KMS-11 (cell line): ENCODE measurements around the gene HNF4A.
A peak's percentile ranks its signal among the peaks of the same experiment; 100 is the strongest.

Source experiments
- H2AFZ ChIP-seq: fragments of 200-600 bp; sonication (generic); 2 replicates; pipeline ENCODE4 v1.6.1; 2016; ENCODE audit warnings: antibody characterized with exemption, mixed run types, low read depth
- H3K27ac ChIP-seq: fragments of 200-600 bp; sonication (generic); 2 replicates; pipeline ENCODE4 v1.6.1; 2016; ENCODE audit warnings: mild to moderate bottlenecking, mixed run types
- H3K27me3 ChIP-seq: fragments of 200-600 bp; sonication (generic); 2 replicates; pipeline ENCODE4 v1.6.1; 2017; ENCODE audit warnings: mild to moderate bottlenecking, low read depth, mixed run types, moderate library complexity; ENCODE audit not compliant: insufficient read depth
- H3K36me3 ChIP-seq: fragments of 200-600 bp; sonication (generic); 2 replicates; pipeline ENCODE4 v1.6.1; 2017; ENCODE audit warnings: mild to moderate bottlenecking, mixed run types; ENCODE audit not compliant: insufficient read depth
- H3K4me1 ChIP-seq: fragments of 200-600 bp; sonication (generic); 2 replicates; pipeline ENCODE4 v1.6.1; 2016; ENCODE audit warnings: mild to moderate bottlenecking, low read depth, mixed run types; ENCODE audit not compliant: poor library complexity, severe bottlenecking
- H3K4me2 ChIP-seq: fragments of 200-600 bp; sonication (generic); 2 replicates; pipeline ENCODE4 v1.7.0; 2016; ENCODE audit warnings: mild to moderate bottlenecking, mixed run types
- H3K4me3 ChIP-seq: fragments of 200-600 bp; sonication (generic); IDR thresholded peaks from 2 replicates; pipeline ENCODE4 v1.6.1; 2017; ENCODE audit warnings: low read depth, low read length, mixed read lengths; ENCODE audit not compliant: insufficient read depth
- H3K79me2 ChIP-seq: fragments of 200-600 bp; sonication (generic); 2 replicates; pipeline ENCODE4 v1.6.1; 2016; ENCODE audit warnings: low read depth, mixed run types; ENCODE audit not compliant: insufficient read depth
- H3K9ac ChIP-seq: fragments of 200-600 bp; sonication (generic); 2 replicates; pipeline ENCODE4 v1.6.1; 2016; ENCODE audit warnings: mild to moderate bottlenecking, mixed run types
- H4K20me1 ChIP-seq: fragments of 200-600 bp; sonication (generic); 2 replicates; pipeline ENCODE4 v1.6.1; 2016; ENCODE audit warnings: mild to moderate bottlenecking, mixed run types; ENCODE audit not compliant: insufficient read depth
- TF ChIP-seq, protein P1 (sequence below): fragments of 200-600 bp; sonication (generic); conservative IDR thresholded peaks from 2 replicates; pipeline ENCODE4 v1.6.1; 2017; ENCODE audit warnings: low read depth, mild to moderate bottlenecking, antibody characterized with exemption, low read length, moderate library complexity, mixed read lengths

Gene HNF4A

GRCh38 chr20:44461142-44461802 is 105.8 kb downstream of the HNF4A start:
- H2AFZ ChIP-seq = no peak overlapping the region
- TF ChIP-seq, protein P1, sequence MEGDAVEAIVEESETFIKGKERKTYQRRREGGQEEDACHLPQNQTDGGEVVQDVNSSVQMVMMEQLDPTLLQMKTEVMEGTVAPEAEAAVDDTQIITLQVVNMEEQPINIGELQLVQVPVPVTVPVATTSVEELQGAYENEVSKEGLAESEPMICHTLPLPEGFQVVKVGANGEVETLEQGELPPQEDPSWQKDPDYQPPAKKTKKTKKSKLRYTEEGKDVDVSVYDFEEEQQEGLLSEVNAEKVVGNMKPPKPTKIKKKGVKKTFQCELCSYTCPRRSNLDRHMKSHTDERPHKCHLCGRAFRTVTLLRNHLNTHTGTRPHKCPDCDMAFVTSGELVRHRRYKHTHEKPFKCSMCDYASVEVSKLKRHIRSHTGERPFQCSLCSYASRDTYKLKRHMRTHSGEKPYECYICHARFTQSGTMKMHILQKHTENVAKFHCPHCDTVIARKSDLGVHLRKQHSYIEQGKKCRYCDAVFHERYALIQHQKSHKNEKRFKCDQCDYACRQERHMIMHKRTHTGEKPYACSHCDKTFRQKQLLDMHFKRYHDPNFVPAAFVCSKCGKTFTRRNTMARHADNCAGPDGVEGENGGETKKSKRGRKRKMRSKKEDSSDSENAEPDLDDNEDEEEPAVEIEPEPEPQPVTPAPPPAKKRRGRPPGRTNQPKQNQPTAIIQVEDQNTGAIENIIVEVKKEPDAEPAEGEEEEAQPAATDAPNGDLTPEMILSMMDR = peak; percentile 29
- no peak overlapping the region for H3K27ac ChIP-seq

GRCh38 chr20:44461803-44462174 is 106.3 kb downstream of the HNF4A start:
- H3K36me3 ChIP-seq = no peaks in the 10 kb centered on the region
- no peak overlapping the region for H3K9ac ChIP-seq
- H3K4me3 ChIP-seq = no peak overlapping the region
- no peaks in the 10 kb centered on the region for H3K27me3 ChIP-seq
- no peak overlapping the region for H2AFZ ChIP-seq
- TF ChIP-seq, protein P1 = no peak
- H3K4me2 ChIP-seq = no peak overlapping the region
- H3K4me1 ChIP-seq = no peaks in the 10 kb centered on the region
- H3K27ac ChIP-seq = no peak overlapping the region
- no peaks in the 10 kb centered on the region for H4K20me1 ChIP-seq
- no peaks in the 10 kb centered on the region for H3K79me2 ChIP-seq

More at GRCh38 chr20:44461142-44461802, 105.8 kb downstream of the HNF4A start:
- H3K4me2 ChIP-seq = no peak overlapping the region
- H3K9ac ChIP-seq = no peak overlapping the region
- no peaks in the 10 kb centered on the region for H3K79me2 ChIP-seq
- no peaks in the 10 kb centered on the region for H3K4me1 ChIP-seq
- no peaks in the 10 kb centered on the region for H4K20me1 ChIP-seq
- no peak overlapping the region for H3K4me3 ChIP-seq
- no peaks in the 10 kb centered on the region for H3K36me3 ChIP-seq
- no peaks in the 10 kb centered on the region for H3K27me3 ChIP-seq

DNA sequence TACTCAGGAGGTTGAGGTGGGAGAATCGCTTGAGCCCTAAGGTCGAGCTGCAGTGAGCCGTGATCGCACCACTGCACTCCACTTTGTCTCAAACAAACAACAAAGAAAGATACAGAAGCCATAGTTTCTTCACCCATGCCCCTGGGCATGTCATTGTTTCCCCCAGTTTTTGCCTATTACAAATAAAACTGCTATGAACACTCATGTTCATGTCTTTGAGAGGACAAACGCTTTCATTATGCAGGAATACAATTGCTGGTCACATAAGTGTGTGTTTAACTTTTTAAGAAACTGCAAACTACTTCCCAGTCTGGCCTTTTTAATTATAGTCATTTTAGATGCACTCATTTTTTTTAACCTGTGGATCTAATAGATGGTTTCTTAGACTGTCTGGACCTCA is 108.0 kb downstream of the HNF4A start:
- Histone ChIP-seq H3K79me2 (no peaks in the 10 kb centered on the region), H3K27me3 (no peaks in the 10 kb centered on the region), H4K20me1 (no peaks in the 10 kb centered on the region), H3K36me3 (no peaks in the 10 kb centered on the region), H3K4me2 (no peak overlapping the region), H3K4me1 (no peaks in the 10 kb centered on the region), H3K27ac (no peak overlapping the region), H2AFZ (no peak overlapping the region), H3K4me3 (no peak overlapping the region), H3K9ac (no peak overlapping the region)
- TF ChIP-seq, protein P1 = no peak

DNA sequence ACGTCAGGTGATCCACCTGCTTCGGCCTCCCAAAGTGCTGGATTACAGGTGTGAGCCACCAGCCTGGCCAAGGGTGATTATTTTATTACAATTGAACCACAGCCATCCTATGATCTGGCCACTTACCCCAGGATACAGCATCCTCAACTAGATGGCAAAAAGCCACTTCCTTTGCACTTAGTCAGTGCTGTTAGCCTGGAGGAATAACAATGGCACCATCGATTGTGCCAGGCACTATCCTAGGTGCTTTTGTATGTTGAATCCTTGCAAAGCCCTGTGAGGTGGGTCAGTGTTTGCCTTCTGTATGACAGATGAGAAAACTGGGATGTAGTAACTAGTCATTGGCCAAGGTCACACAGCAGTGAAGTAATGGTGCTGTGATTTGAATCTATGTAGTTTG is 109.0 kb downstream of the HNF4A start:
- Histone ChIP-seq H3K4me1 (no peaks in the 10 kb centered on the region), H3K4me3 (no peak overlapping the region), H3K4me2 (no peak overlapping the region), H3K27me3 (no peaks in the 10 kb centered on the region), H3K9ac (no peak overlapping the region), H2AFZ (no peak overlapping the region), H3K79me2 (no peaks in the 10 kb centered on the region), H4K20me1 (no peaks in the 10 kb centered on the region), H3K27ac (no peak overlapping the region), H3K36me3 (no peaks in the 10 kb centered on the region)
- TF ChIP-seq, protein P1 = no peak
